Left forelimb (tissue), 1 donor: Measurements from ENCODE around the gene FAIM2.

ENCODE experiments used
- DNase-seq: peaks from one replicate; pipeline ENCODE4 v3.0.0-alpha.2; 2018; ENCODE audit warnings: low spot score

Gene FAIM2

DNA sequence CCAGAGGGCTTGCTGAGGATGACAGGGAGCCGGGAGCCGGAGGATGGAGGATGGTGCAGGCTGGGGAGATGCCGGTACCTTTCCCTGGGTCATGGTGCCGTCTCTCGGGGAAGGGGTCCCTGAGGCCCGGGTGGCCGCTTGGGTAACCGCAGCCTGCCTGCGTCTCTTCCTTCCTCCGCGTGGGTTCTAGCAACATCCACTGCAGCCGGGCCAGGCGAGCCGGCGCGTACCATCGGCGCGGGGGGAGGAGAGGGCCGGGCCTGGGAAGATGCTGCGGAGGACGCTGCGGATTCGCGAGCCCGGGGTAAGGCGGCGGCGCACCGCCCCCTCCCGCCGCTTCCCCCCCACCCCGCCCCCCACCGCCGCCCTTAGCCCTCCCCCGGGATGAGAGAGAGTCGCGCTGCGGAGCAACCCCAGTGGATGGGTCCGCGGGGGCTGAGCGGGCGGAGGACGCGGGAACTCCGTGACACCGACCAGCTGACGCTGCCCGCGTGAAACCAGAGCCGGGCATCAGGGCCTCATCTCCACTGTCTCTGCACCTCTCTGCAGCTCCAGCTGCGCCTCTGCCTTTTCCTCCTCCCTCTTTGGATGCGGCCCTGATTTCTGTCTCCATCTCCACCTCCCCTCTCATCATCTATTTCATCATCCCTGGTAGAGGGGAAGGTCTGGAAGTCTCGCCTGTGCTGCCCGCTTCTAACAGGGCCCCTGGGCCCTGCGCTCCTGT is at the start of gene FAIM2:
Gene FAIM2 (minus strand): TSS at position 201 of the 724 bp plus-strand sequence. CDS start 108 bp downstream, at position 93.
- no peak for DNase-seq

DNA sequence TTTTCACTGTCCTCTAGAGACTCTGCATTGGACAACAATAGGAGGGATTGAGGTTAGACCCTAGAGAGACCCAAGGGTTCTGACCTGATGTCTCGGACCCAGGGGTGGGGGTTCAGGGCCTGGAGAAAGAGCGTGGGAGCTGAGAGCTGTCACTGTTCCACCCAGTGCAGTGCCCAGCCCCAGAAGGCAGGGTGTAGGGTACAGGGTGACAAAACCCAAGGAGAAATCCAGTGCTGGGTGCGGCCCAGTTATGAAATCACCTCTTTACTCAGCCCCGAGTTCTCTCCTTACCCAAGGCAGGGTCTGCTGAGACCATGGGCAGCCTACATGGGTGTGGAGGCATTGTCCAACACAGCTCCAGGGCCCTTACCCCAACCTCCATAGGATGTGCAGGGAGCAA is 49.5 kb upstream of the FAIM2 start:
- no peak for DNase-seq

DNA sequence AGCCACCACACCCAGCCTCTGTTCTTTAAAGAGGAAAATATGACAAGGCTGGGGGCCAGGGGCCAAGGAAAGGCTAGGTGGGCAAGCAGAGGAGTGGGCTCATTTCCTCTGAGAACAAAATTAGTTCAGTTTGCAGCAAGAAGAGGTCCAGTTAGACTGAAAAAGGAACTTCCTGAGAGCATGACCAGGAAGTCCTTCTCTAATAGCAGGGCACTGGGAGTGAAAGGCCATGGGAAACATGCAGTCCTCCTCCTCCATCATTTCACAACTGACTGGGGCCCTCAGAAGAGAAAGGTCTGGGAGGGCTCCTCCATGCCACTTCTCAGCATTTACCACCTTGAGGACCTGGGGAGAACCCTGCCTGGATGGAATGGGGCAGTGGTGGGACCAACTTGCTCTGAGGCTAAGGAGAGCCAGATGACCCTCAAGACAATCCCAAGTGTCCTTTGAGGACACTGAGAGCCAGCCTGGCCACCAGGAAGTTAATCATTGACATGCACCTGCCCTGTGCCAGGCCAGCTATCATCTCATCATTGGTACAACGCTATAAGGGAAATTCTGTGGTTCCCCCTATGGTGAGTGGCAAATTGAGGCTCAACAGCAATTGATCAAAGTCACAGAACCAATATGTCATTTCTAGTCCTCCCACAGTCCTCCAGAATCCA is 48.8 kb upstream of the FAIM2 start:
- no peak for DNase-seq

DNA sequence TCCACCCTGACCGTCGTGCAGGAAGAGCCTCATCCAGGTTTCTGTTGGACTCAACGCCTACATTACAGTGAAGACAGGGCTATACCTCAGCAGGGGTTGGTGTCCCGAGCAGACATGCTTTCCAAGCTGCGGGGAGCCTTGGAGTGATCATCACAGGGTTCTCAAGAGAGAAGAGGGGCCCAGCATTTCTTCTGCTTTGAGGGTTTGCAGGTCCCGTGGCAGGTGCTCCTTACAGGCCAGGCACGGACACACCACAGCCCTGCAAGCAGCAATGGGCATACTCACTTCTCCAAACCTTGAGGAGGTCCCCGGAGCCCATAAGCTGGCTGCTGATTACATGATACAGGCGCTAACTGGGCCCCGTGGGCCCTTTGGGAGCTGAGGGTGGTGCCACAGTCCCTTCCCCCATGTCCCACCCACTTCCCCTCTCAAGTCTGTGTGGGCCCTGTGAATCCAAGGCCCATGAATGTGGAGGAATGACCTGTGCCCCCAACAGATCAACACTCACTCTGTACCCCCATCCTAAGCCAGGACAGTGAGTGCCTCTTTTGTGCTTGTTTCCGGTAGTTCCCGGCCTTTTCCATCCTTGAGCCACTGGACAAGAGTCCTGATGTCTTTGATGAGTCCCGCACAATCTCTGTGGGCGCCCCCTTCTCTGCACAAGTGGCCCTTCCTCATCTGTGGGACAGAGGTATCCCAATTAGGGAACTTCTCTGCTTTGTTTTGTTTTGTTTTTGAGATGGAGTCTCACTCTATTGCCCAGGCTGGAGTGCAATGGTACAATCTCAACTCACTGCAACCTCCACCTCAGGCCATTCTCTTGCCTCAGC is 47.9 kb upstream of the FAIM2 start:
- DNase-seq, result no peak

DNA sequence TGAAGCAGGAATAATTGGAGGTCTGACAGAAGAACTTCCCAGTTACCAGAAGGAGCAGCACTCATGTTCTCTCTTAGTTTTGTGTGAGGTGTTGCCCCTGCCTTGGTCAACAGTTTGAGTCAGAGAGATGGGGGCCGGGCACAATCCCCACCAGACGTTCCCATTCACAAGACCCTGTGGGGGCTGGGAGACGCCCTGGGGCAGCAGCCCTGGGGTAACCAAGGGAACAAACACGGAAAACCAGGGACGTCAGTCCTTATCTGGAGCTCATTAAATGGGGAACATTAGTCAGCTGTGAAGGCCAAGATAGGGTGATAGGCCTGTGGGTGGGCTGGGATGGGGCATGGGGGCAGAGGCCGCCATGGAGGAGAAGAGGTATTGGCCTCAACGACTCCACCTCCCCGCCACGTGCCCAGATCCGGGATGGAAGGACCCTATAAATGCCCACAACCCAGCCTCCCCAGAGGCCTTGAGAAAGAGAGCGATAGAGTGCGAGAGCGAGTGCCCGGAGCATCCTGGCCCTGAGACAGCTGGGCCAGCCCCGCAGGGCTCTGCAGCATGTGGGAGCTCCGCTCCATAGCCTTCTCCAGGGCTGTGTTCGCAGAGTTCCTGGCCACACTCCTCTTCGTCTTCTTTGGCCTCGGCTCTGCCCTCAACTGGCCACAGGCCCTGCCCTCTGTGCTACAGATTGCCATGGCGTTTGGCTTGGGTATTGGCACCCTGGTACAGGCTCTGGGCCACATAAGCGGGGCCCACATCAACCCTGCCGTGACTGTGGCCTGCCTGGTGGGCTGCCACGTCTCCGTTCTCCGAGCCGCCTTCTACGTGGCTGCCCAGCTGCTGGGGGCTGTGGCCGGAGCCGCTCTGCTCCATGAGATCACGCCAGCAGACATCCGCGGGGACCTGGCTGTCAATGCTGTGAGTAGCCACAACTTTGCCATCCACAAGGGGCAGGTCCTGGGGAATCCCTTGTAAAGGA is 46.9 kb upstream of the FAIM2 start, which contains the start of gene AQP2:
Gene AQP2 (plus strand): TSS at position 465 of the 979 bp plus-strand sequence. CDS start 94 bp downstream, at position 559.
- peak; percentile 53 for DNase-seq

DNA sequence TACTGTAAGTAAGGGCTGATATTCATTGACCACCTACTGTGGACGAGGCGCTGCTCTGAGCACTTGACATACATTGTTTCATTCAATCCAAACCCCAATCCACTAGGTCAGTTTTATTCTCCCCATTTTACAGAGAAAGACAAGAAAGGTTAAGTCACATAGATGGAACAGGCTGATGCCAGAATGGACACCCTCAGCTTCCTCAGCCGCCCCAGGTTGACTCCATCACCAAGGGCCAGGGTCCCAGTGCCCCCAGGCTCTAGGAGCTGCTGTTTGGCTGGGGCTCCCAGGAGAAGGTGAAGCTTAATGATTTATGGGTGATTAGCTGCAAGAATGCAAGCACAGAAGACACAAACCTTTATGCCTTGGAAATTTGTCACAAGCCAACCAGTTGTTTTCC is 46.2 kb upstream of the FAIM2 start:
- DNase-seq, result no peak

DNA sequence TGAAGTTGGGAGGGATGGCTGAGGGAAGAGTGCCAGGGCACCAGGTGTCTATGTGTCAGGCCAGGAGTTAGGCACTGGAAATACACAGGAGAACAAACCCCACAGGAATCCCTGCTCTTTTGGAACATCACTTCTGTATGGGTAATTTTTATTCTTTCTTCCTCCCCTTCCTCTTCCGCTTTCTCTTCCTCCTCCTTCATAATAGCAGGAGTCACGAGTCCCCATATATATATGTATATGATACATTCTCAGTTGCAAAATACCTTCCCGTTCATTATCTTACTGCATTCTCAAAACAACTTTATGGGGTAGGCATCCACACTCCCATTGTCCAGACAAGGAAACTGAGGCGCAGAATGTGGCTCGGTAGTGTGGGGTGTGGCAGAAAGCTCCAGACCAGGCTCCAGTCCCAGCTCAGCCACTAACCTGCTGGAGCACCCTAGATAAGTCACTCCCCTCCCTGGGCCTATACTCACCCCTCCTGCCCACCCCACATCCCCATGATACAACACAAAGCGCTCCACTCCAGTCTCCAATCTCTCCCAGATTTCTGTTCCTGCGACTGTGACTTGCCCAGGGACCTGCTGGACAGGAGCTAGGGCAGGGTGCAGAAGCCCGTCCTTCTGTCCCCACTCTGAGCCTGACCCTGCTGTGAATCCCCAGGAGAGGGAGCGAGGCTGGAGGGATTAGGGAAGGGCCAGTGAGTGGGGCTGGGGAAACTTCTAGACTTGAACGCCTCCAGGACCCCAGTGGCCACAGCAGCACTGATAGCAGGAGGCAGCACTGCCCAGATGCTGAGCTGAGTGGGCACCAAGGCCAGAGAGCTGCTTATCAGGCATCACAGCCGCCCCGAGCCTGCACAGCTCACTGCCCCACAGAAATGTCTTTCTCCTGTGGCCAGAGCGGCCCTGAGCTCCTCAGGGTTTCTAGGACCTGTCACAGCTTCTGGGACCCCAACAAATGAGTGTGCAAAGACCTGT is 45.5 kb upstream of the FAIM2 start:
- no peak for DNase-seq

DNA sequence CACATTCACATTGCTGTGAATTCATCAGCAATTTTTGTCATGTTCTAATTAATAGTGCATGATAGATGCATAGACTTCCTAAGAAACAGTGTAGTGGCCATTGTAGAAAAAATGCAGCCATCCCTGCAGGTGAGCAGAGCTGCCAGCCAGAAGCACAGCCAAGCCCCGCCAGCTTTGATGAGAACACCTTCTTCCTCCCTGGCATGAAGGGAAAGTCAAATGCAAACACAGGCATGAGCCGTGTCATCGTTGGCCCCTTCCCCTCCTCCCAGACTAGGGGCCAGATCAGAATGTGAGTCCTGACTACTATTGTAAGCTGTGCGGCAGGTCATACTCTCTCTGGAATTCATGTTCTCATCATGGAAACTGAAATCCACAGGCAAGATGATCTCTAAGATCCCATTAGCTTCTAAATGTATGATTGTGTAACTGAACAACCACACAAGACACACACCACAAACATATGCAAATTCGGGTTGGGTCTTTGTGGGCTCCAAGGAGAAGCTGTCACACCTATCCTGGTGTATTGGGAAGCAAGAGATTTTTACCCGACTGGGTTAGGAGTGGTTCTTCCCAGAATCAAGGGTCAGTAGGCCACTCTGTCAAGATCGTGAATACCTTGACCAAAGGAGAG is 44.0 kb upstream of the FAIM2 start:
- DNase-seq, result no peak

DNA sequence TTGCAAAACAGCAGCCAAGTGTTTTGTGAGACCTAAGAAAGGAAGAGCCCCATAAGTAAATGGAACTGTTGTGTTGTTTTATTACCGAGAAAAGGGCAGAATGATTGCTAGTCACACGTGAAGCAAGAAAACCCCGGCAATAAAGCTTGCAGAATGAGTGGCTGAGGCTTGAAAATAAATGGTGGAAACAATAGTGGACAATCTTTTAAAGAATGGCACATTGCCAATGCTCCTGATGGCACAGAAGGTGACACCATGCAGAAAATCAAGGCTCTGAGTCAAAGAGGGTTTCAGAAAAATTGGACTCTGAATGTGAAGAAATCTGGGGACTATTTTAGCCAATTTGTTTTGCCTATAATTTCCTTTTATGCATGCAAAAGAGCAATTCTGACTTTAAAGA is 42.8 kb upstream of the FAIM2 start:
- DNase-seq, result no peak

DNA sequence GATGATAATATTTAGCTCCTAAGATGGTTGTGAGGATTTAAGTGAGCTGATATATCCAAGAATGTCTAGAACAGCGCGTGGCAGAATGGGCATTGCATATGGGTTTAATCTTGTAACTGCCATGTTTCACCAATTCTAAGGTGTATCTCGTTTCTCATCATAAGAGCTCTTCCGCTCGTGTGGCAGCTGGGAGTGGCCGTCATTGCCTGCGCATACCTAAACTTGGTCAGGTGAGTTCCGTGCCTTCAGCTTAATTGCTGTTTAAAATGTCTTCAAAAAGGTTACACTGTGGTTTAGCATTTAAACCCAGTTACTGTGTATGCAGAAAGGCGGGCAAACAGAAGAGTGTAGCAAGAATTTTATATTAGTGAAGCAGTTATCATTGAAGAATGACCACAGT is 42.4 kb upstream of the FAIM2 start:
- no peak for DNase-seq

DNA sequence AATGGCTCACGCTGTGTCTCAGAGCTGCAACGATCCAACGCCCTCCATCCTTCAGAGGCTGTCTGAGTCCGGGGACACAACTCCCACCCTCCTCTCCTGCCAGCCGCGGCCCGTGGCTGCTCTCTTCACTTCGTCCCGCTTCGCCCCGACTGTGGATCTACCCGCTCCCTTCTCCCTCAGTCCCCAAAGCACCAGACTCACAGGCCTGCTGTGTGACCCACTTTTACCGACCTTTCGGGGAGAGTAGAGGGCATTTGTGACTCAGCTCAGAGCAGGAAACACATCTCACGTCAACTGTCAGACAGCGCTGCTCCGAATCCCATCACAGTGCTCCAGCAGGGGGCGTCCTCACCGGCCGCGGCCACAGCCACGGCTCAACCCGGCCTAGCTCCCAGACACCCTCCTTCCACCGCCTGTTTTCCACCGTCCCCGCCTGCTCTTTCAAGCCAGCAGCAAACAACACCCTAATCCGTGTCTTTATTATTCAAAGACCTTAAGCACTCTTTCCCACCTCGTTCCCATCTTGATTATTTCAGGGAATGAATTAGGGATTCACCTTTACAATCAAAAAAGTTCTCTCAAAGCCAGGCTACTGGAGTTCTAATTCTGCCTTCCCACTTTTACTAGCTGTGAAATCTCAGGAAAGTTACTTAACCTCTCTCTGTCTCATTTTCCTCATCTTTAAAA is 41.8 kb upstream of the FAIM2 start:
- peak; percentile 86 for DNase-seq

DNA sequence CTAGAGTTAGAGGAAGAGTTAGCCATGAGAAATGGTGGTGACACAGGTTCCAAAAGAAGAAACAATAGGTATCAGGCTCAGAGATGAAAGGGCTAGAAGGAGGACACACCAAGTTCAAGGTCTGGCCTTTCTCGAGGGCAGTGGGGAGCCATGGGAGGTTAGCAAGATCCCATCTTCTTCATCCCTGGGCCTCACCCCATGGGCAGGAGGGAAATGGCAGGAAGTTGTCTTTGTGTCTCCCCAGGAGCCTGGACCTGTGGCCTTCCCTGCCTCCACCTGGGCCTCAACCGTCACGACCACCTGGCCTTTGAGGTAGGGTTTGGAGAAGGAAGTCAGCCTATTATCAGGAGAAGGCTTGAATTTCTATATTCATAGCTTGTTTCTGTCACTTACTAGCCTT is 41.0 kb upstream of the FAIM2 start:
- no peak for DNase-seq

DNA sequence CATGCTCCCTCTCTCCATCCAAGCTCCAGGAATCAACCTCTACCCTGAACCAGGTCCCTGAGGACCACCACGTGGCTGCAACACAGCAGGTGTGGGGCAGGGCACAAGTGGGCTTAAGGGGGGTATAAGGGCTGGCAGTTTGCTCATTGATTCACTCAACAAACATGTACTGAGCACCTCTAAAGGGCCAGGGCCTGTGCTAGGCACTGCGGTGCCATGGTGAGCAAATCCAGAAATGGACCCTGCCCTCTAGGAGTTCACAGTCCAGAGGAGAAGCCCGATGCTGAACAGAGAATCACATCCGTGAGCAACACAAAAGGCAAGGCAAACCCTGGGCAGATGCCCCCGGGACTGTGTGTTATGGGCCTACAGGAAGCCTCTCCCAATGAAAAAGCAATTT is 40.3 kb upstream of the FAIM2 start:
- no peak for DNase-seq

DNA sequence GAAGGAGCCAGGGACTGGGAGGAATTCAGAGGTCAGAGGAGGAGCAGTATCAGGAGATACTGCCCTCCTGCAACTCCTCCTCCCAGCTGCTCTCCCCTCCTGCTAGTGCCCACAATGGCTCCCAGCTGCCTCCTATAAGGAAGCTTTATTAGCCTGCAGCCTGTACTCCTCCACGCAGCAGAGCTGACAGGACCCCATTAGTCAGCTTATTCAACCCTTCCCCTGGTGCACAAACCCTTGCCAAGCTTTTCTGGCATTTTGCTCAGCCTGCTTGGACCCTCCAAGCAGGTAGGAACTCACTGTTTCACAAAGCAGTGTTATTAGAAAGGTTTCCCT is 39.9 kb upstream of the FAIM2 start:
- no peak for DNase-seq

DNA sequence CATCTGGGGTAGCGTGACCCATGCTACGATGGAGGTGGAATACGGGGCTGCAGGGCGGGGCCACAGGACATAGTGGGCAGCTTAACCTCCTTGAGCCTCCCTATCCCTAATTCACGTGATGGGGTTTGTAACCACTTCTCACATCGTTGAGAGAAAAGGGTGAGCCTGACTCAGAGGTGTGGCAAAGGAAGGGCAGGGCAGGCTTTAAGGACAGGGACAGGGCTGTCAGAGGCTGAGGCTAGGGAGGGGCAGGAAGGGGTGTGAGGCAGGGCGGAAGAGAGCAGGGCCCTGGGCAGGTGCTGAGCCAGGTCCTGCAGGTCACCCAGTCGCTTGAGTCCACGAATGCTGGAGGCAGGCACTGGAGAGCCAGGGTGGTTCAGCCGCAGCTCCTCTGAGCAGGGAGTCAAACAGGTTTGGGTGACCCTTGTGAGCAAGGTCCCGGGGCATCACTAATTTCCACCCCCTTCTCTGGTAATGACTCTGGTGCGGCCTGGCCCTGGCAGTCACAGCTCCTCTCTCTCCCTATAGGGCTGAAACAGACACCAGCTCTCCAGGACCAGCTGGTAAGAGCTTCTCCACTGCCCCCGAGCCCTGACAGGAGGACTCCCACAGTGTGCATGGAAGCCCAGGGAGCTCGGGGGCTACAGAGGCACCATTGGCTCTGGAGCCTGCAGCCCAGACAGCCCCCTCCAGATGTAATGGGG is 39.4 kb upstream of the FAIM2 start:
- peak; percentile 50 for DNase-seq

DNA sequence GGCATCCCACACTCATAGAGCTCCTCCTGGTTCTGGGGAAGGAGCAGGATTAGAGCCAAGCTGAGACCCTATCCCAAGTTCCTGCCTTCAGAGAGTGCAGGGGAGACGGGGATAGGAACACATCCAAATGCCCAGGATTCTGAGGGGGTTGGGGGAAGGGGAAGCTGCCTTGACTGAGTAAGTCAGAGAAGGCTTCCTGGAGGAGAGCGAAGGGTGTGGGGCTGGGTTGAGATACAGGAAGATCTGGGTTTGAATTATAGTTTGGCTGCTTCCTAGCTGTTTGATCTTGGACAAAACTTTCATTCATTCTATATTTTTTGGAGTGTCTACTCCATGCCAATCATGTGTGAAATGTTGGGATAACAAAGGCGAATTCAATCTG is 38.8 kb upstream of the FAIM2 start:
- DNase-seq, result no peak

DNA sequence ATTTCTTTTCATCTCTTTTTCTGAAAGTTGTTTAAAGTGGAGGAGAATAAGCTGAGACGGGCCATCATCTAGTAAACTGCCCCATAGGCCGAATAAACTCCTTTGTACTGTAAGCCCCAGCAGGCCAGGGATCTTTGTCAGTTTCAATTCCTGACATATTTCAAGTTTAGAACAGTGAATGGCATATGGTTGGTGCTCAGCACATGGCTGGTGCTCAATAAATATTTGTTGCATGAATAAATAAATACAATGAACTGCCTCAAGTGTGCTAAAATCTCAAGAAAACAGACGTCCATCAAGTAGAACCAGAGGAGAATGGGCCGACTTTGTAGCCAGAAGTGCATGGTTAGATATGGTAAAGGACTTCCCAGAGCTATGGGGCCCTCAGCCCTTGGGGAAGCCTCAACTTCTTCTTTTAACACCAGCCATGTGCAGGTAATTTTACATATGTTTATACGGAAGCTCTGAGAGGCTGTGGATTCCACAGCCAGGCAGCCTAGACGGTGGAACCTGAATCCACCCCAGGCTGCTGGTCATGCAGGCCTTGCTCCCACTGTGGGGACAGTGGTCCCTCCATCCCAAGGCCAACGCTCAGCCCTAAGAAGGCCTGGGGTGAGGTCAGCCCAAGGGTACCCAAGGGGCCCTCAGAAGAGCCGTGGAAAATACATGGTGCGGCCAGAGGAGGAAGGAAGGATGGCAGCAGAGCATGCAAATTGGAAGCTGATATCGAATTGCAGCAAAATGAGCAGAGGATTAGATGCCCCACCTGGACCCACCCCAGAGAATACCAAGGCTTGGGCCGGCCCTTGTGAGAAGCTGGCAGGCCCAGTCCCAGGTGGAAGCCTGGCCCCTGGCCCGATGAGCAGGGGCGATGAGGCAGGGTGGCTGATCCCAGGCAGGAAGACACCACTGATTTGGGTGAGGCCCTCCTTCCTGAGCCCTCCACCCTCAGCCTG is 38.1 kb upstream of the FAIM2 start:
- DNase-seq, result no peak

DNA sequence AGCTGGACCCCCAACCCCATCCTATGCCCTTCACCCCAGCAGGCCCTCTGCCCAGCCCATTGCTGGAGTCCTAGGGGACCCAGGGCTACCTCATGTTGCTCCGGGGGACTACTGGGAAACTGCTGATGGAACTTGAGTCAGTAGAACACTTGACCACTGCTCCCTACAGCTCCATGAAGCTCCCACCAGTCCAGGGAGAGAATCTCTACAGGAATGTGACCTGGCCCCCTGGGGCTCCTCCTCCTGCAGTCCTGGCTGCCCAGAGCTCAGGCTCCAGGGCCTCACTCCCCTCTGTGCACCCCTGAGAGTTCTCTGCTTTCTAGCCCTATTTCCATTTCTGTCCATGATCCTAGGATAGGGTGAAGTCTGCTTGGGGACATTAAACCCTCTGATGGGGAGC is 36.0 kb upstream of the FAIM2 start:
- no peak for DNase-seq
